ENCODE measurements around the gene UGP2. TPM values are rescaled to one million over a fixed set of nuclear protein-coding genes. Genes with fewer than 3 reads are reported as not detected.
"Not testable (repeated sequence)": the region's sequence is repeated elsewhere in the genome, so short reads cannot be mapped to it uniquely, and the experiment has no call there.

UGP2 gene
- polyA plus RNA-seq (ENCODE audit: insufficient read length in 10 of 10), result 100 to 1,000 TPM; 231 to 438 (median 339) TPM
- long read RNA-seq, donor 1, transcript UGP2-202 (10 exons, 2,136 nt), result minor isoform, 19 of 116 reads
- long read RNA-seq, donor 1, transcript UGP2-201 (10 exons, 2,338 nt), result major isoform, 36 of 116 reads
- long read RNA-seq, donor 1, partial matches to known transcripts, result 53 of 116 reads
- long read RNA-seq, donor 1, other reads (novel, unspliced or antisense), result 5 of 116 reads
- long read RNA-seq, donor 2, transcript UGP2-202 (10 exons, 2,136 nt), result major isoform, 36 of 105 reads
- long read RNA-seq, donor 2, transcript UGP2-201 (10 exons, 2,338 nt), result minor isoform, 33 of 105 reads
- long read RNA-seq, donor 2, partial matches to known transcripts, result 30 of 105 reads
- long read RNA-seq, donor 2, other reads (novel, unspliced or antisense), result 5 of 105 reads
- long read RNA-seq, donor 3, result 0 reads
- long read RNA-seq, donor 4, transcript UGP2-202 (10 exons, 2,136 nt), result minor isoform, 24 of 105 reads
- long read RNA-seq, donor 4, transcript UGP2-201 (10 exons, 2,338 nt), result major isoform, 37 of 105 reads
- long read RNA-seq, donor 4, partial matches to known transcripts, result 39 of 105 reads
- long read RNA-seq, donor 4, other reads (novel, unspliced or antisense), result 0 of 105 reads
- long read RNA-seq, donor 5, transcript UGP2-202 (10 exons, 2,136 nt), result major isoform, 31 of 124 reads
- long read RNA-seq, donor 5, transcript UGP2-201 (10 exons, 2,338 nt), result minor isoform, 23 of 124 reads
- long read RNA-seq, donor 5, partial matches to known transcripts, result 65 of 124 reads
- long read RNA-seq, donor 5, other reads (novel, unspliced or antisense), result 0 of 124 reads
- long read RNA-seq, donor 6, transcript UGP2-202 (10 exons, 2,136 nt), result minor isoform, 31 of 125 reads
- long read RNA-seq, donor 6, transcript UGP2-201 (10 exons, 2,338 nt), result major isoform, 49 of 125 reads
- long read RNA-seq, donor 6, partial matches to known transcripts, result 36 of 125 reads
- long read RNA-seq, donor 6, other reads (novel, unspliced or antisense), result 0 of 125 reads
- long read RNA-seq, donor 7, transcript UGP2-202 (10 exons, 2,136 nt), result major isoform, 19 of 33 reads
- long read RNA-seq, donor 7, transcript UGP2-201 (10 exons, 2,338 nt), result minor isoform, 13 of 33 reads
- long read RNA-seq, donor 7, partial matches to known transcripts, result 0 of 33 reads
- long read RNA-seq, donor 7, other reads (novel, unspliced or antisense), result 0 of 33 reads
- long read RNA-seq, donor 8, transcript UGP2-201 (10 exons, 2,338 nt), result minor isoform, 18 of 50 reads
- long read RNA-seq, donor 8, transcript UGP2-202 (10 exons, 2,136 nt), result major isoform, 19 of 50 reads
- long read RNA-seq, donor 8, partial matches to known transcripts, result 13 of 50 reads
- long read RNA-seq, donor 8, other reads (novel, unspliced or antisense), result 0 of 50 reads
- long read RNA-seq, donor 9, transcript UGP2-202 (10 exons, 2,136 nt), result major isoform, 5 of 9 reads
- long read RNA-seq, donor 9, partial matches to known transcripts, result 0 of 9 reads
- long read RNA-seq, donor 9, other reads (novel, unspliced or antisense), result 0 of 9 reads

DNA sequence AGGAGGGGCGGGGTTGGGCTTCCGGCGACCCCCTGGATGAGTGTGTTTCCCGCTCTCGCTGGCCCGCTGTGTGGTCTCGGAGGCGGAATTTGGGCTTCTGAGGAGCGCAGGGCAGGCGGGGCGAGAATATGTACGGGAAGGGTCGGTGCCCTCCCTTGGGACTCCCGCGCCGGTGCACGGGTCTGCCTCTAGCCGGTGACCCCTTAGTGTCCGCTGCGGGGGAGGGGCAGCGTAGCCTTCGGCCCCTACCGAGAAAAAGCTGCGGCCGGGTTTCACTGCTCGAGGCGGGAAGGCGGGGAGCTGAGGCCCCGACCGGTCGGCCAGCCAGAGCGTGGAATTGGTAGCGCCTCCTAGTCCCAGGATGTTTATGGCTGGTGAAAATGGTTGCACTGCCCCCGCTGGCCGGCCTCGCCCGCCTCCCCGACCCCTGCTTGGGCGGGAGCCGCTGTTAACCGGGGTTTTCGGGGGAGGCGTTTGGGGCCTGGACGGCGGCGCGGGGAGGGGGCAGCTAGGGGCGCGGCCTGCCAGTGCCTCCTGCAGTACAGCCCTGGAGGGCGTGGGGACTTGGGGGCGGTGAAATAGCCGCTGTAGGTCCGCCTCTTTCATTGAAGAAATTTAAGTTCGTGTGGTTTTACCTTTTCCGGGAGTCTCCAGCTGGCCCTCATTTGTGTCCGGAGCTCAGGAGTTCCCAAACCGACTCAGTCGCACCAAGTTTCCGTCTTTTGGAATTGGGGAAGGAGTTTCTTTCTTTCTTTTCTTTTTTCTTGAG is at the start of gene UGP2:
TSS of gene UGP2 (plus strand) at position 643 of the 769 bp plus-strand sequence. CDS start 290 bp downstream, outside the sequence.
- DNase-seq, result peak; percentile 92 to 98 (median 96)

DNA sequence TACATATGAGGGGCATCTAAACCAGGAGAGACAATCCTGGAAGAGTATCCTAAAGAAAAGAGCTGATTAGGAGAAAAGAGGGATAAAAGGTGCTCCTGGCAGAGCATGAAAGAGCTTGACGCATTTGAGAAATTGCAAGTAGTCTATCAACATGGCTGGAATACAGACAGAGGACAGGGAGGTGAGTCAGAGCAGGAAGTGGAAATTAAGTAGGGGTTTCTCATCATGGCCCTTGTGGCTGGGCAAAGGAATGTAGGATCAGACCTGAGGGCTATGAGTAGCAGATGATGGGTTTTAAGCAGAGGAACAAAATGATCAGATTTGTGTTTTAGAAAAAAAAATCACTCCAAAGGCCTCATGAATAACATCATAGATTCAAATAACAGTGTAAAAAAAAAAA is 49.2 kb upstream of the UGP2 start:
- DNase-seq, result peak in 1 of 3 donors; percentile 85

DNA sequence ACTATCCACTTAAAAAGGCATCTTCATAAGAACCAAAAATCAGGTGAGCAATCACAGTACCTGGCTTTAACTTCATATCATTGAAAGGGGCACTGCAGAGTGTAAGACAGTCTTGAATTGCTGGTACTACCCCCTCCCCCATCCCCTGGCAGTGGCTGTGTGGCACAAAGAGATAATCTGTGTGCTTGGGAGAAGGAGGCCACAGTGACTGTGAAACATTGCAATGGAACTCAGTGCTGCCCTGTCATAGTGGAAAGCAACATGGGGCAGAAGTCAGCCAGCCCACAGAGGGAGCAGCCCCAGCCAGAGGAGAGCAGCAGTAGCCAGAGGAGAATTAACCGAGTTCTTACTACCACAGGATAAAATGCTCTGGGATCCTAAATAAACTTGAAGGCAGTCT is 45.3 kb upstream of the UGP2 start:
- DNase-seq, result no peak

DNA sequence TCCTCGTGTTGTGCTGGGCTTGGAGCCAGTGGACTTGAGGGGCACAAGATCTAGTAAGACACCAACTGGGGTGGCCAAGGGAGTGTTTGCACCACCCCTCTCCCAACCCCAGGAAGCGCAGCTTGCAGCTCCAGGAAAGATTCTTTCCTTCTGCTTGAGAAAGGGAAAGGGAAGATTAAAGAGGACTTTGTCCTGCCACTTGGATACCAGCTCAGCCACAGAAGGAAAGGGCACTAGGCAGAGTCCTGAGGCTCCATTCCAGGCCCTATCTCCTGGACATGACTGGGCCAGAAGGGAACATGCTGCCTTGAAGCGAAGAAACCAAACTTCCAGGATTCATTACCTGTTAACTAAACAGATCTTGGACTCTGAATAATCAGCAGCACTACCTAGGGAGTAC is 44.9 kb upstream of the UGP2 start:
- no peak for DNase-seq

DNA sequence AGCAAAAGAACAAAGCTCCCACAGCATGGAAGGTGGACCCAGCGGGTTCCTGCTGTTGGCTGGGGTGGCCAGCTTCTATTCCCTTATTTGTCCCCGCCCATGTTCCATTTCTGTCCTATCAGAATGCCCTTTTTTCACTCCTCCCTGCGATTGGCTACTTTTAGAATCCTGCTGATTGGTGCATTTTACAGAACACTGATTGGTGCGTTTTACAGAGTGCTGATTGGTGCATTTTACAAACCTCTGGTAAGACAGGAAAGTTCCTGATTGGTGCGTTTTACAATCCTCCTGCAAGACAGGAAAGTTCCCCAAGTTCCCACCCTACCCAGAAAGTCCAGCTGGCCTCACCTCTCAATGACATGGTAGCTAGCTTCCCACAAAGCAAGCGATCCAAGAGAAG is 40.2 kb upstream of the UGP2 start:
- DNase-seq, result no peak

DNA sequence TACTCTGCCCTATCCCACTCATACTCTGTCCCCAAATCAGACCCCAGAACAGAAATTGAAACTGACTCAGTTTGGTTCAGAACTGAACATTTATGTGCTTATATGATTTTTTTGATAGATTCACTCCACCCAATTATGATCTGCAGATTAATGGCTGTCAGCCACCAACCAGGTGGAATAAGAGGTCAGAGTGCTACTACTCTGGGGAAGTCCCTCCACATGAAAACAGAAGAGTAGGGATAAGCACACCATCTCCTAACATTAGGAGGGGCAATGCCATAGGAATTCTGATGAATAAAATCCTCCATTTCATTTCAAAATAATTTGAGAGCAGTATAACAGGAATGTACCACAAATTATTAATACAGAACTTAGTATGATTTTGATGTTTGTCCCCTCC is 36.3 kb upstream of the UGP2 start:
- DNase-seq, result no peak

DNA sequence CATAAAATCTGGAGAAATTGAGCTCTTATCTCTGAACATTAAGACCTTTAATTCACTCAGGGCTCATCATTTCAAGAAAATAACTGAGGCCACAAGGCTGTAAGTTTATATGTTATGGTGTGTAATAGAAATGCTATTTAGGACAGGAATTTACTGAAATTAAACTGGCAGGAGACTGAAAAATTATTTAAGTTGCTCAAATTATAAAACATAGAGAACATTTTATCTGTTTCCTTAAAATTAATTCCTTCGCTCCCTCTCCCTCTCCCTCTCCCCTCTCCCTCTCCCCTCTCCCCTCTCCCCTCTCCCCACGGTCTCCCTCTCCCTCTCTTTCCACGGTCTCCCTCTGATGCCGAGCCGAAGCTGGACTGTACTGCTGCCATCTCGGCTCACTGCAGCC is 33.7 kb upstream of the UGP2 start:
- DNase-seq, result not testable (repeated sequence)

DNA sequence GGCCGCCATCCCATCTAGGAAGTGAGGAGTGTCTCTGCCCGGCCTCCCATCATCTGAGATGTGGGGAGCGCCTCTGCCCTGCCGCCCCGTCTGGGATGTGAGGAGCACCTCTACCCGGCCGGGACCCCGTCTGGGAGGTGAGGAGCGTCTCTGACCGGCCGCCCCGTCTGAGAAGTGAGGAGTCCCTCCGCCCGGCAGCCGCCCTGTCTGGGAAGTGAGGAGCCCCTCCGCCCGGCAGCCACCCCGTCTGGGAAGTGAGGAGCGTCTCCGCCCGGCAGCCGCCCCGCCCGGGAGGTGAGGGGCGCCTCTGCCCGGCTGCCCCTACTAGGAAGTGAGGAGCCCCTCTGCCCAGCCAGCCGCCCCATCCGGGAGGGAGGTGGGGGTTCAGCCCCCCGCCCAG is 32.8 kb upstream of the UGP2 start:
- DNase-seq, result not testable (repeated sequence)

DNA sequence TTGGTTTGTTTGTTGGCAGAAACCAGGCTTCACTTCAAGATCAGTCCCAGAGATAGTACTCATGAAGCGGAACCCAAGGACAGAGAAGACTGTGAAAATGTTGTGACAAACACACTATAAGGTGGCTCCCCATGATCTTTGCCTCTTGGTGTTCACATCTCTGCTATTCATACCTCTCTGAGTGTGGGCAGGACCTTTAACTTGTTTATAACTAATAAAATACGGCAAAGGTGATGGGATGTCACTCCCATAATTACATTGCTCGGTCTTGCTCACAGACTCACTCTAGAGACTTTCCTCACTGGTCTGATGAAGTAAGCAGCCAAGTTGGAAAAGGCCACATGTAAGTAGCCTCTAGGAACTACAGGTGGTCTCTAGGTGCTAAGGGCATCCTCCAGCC is 30.6 kb upstream of the UGP2 start:
- DNase-seq, result no peak

DNA sequence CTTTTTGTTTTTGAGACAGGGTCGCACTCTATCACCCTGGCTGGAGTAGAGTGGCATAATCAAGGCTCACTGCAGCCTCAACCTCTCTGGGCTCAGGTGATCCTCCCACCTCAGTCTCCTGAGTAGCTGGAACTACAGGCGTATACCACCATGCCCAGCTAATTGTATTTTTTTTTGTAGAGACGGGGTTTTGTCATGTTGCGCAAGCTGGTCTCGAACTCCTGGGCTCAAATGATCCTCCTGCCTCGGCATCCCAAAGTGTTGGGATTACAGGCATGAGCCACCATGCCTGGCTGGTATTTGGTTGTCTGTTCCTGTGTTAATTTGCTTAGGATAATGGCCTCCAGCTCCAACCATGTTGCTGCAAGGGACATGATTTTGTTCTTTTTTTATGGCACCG is 29.8 kb upstream of the UGP2 start:
- DNase-seq, result not testable (repeated sequence)

DNA sequence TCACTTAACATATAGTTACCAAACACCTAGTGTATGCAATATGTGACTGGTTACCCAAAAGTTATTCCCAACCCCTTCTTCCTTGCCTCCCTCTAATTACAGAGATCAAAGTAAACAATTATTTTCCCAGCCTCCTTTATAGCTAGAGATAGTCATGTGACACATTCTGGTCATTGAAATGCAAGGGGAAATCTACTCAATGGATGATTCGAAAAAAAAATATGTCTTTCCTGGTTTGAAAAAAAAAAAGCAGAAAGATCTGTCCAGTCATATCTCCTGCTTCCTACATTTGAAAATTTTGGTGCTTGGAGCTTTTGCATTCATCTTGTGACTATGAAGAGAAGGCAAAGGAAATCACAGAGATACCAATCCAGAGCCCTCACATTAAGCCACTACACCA is 27.6 kb upstream of the UGP2 start:
- DNase-seq, result no peak

DNA sequence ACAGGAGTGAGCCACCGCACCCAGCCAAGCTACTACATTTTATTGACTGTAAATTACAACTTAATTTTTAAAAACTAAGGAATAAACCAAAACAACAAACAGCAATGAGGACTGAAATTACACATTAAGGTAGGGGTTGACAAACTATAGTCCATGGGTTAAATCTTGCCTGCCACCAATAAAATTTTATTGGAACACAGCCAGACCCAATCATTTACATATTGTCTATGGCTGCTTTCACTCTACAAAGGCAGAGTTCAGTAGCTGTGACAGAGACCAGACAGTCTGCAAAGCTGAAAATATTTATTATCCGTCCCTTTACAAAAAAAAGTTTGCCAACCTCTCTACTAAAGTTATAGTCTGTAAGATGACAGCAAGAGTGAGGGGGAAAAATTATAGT is 24.3 kb upstream of the UGP2 start:
- no peak for DNase-seq

DNA sequence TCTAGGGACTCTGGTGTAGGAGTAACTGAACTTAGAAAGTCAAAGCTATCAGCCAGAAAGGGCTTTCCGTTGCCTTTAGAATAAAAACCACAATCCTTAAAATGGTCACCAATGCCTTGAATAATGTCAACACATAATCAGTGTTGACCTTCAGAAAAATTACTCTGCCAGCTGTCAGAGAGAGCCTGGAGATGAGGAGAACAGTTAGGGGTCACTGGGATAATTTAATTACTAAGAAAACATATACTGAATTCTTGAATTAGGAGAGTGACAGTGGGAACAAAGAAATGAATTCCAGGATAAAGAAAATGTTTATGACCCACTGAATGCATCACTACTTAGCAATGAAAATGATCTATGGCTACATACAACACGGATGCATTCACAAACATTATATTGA is 23.4 kb upstream of the UGP2 start:
- DNase-seq, result no peak

DNA sequence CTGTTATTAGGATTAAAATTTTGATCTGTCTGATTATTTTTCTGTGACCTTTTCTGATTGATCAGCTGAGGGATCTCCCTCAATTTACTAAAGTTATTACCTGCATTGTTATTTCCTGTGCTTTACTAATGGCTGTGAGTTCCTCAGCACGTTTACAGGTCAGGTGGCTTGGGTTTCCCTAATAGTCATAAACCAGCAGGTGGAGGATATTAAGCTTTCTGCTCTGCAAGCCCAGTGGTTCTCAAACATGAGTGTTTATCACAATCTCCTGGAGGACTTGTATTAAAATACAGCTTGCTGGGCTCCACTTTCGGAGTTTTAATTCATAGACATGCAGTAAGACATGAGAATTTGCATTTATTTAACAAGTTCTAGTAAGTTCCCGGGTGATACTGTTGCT is 22.4 kb upstream of the UGP2 start:
- DNase-seq, result no peak

DNA sequence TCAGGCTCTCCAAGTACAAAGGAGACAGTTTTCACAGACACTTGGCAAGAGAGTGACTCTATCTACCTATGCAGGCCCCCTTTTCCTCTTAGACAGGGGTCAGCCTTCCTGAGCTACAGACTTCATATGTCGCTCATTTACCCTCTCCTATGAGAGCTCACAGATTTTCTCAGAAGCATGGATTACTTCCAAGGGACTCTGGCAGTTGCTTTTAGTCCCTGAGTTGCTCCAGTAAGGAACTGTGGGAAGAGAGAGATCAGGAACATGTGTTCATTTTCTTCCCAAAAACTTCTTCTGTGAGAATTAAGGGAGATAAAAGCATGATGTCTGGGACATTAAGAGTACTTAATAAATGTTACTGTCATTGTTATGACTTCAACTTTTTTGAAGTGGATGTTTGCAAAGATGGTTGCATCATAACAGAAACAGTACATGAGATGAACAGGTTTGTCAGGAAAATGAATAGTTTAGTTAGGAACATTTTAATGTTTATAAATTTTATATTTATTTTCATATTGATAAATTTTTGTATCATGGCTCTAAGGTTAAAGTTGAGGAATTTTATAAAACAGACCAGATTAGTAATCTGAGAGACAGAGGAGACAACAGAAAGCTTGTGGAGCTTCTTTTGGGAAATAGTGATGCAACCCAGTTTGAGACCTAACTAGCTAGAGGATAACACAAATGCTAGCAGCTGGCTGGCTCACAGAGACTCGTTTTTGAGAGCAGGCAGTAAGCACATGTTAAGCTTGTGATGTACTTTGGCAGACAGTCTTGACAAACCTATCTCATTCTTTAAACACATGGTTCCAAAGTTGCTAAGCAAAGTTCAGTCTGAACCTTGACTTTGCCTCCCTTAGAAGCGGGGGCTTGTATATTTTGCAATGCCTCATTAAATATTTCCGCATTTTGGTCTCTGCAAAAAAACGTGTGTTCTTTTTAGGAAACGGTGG is 21.7 kb upstream of the UGP2 start:
- DNase-seq, result peak; percentile 72 to 87 (median 77)

DNA sequence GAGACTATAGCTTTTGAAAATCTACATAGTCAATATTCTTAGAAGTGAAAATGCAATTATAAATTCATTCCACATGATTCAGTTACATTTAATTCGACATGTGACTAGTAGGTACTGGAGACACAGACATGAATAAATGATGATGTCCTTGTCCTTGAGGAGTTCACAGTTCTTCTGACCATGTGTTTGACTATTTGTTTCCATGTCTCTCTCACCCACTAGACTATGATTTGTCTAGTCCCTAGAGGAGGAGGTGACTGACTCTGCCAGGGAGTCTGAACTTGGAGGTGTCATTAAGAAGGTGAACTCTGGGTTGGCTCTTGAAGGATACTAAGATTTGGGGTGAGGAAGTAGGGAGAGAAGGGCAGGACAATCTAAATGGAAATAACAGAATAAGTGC is 20.7 kb upstream of the UGP2 start:
- no peak for DNase-seq

DNA sequence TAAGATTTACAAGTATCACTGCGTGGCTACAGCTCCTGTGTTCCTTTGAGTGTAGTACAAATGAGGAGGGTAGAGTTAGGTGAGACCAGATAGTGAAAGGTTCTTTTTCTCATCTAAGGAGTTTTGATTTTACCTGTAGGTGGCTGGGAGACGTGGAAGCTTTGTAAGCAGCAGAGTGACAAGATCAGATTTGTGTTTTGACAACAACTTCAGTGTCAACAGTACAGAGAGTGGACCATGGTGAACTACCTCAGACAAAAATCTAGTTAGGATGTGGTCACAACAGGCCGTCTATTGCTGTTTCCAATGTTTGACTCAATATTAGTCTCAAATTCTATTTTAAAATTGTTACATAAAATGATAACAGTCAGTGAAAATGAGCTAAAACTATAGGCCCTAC is 20.3 kb upstream of the UGP2 start:
- no peak for DNase-seq

DNA sequence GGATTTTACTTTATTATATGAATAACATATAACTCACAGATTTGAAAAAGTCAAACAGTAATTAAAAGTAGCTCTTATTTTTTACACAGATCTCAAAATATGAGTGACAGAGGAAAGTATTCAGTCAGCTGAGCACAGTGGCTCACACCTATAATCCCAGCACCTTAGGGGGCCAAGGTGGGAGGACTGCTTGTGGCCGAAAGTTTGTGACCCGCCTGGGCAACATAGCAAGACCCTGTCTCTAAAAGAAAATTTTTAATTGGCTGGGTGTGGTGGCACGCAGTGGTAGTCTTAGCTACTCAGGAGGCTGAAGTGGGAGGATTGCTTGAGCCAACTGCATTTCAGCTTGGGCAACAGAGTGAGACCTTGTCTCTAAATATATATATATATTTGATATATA is 19.2 kb upstream of the UGP2 start:
- DNase-seq, result no peak

DNA sequence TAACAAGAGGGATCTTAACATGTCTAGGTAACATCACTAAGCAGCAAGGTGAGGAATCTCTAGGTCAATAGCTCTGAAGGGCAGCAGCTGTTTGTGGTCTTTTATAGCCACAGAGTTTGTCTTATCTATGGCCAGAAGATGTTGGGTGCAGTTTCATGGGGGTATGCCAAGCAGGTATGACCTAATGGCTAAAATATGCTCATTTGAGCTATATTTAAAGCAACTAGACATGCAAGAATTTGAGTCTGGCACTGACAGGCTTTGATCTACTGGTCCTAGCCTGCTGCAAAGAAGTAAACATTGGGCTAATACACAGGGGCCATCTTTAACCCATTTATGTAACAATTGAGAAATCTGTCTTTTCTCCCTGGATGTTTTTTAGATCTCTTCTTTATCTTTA is 13.9 kb upstream of the UGP2 start:
- DNase-seq, result peak in 1 of 3 donors; percentile 74

DNA sequence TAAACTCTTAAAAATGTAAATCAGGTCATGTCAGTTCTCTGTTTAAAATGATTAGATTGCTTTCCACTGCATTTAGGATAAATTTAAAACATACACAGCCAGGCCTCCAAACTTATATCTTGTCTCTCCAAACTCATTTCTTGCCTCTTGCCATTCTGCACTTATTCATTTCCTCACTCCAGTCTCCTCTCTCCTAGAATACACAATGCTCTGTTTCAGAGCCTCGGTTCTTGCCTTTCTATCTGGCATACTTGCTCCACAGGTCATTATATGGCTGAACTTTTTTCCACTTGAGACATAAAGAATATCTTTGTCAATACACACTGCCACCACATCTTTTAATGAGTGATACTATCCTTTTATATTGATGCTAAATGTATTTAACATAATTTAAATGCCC is 10.5 kb upstream of the UGP2 start:
- DNase-seq, result no peak

Measured in muscle of back (tissue), 13 donors.